ENCODE measurements around the gene UBQLN4.
"Not testable (repeated sequence)": the region's sequence is repeated elsewhere in the genome, so short reads cannot be mapped to it uniquely, and the experiment has no call there.

UBQLN4 gene

GRCh38 chr1:156080863-156081179 lies 27.2 kb upstream of the UBQLN4 start:
- no peak for DNase-seq

- no peak for DNase-seq
Observed at GRCh38 chr1:156080241-156080862, 26.8 kb upstream of the UBQLN4 start.

GRCh38 chr1:156079762-156080161 lies 26.2 kb upstream of the UBQLN4 start:
- no peak for DNase-seq

- DNase-seq, result no peak
Observed at GRCh38 chr1:156078728-156079127, 25.1 kb upstream of the UBQLN4 start.

GRCh38 chr1:156077430-156077760 lies 23.8 kb upstream of the UBQLN4 start:
- DNase-seq, result no peak

- no peak for DNase-seq
Observed at GRCh38 chr1:156076609-156077429, 23.2 kb upstream of the UBQLN4 start.

GRCh38 chr1:156075775-156076204 lies 22.2 kb upstream of the UBQLN4 start:
- no peak for DNase-seq

GRCh38 chr1:156075162-156075561 lies 21.6 kb upstream of the UBQLN4 start:
- no peak for DNase-seq

- no peak for DNase-seq
Observed at GRCh38 chr1:156074661-156075060, 21.1 kb upstream of the UBQLN4 start.

GRCh38 chr1:156073740-156074139 lies 20.1 kb upstream of the UBQLN4 start:
- DNase-seq, result no peak

GRCh38 chr1:156073110-156073687 lies 19.6 kb upstream of the UBQLN4 start:
- DNase-seq, result no peak

- no peak for DNase-seq
Observed at GRCh38 chr1:156072251-156072650, 18.7 kb upstream of the UBQLN4 start.

- DNase-seq, result not testable (repeated sequence)
Observed at GRCh38 chr1:156071332-156071816, 17.8 kb upstream of the UBQLN4 start.

- no peak for DNase-seq
Observed at GRCh38 chr1:156070548-156070947, 16.9 kb upstream of the UBQLN4 start.

- no peak for DNase-seq
Observed at GRCh38 chr1:156069490-156070455, 16.2 kb upstream of the UBQLN4 start.

- no peak for DNase-seq
Observed at GRCh38 chr1:156067262-156067661, 13.7 kb upstream of the UBQLN4 start.

- no peak for DNase-seq
Observed at GRCh38 chr1:156065871-156066270, 12.3 kb upstream of the UBQLN4 start.

- no peak for DNase-seq
Observed at GRCh38 chr1:156065212-156065611, 11.6 kb upstream of the UBQLN4 start.

- DNase-seq, result no peak
Observed at GRCh38 chr1:156064615-156065014, 11.0 kb upstream of the UBQLN4 start.

GRCh38 chr1:156063997-156064285 lies 10.3 kb upstream of the UBQLN4 start:
- no peak for DNase-seq

GRCh38 chr1:156062189-156062588 lies 8.6 kb upstream of the UBQLN4 start:
- DNase-seq, result no peak

GRCh38 chr1:156060937-156061636 lies 7.5 kb upstream of the UBQLN4 start, which contains the start of gene RAB25:
Gene RAB25, plus strand, starts transcription at chr1:156061160. Its CDS starts 241 bp downstream, at chr1:156061401.
- no peak for DNase-seq
